GM18870 (cell line): Measurements from ENCODE around the gene CDC42EP3.
A peak's percentile ranks its signal among the peaks of the same experiment; 100 is the strongest.

Experiments used
- ATAC-seq: cut with Tn5 transposase; IDR thresholded peaks from one replicate; pipeline ENCODE4 v1.9.1; 2021; ENCODE audit warnings: moderate library complexity; ENCODE audit not compliant: unreplicated experiment

CDC42EP3 gene

DNA sequence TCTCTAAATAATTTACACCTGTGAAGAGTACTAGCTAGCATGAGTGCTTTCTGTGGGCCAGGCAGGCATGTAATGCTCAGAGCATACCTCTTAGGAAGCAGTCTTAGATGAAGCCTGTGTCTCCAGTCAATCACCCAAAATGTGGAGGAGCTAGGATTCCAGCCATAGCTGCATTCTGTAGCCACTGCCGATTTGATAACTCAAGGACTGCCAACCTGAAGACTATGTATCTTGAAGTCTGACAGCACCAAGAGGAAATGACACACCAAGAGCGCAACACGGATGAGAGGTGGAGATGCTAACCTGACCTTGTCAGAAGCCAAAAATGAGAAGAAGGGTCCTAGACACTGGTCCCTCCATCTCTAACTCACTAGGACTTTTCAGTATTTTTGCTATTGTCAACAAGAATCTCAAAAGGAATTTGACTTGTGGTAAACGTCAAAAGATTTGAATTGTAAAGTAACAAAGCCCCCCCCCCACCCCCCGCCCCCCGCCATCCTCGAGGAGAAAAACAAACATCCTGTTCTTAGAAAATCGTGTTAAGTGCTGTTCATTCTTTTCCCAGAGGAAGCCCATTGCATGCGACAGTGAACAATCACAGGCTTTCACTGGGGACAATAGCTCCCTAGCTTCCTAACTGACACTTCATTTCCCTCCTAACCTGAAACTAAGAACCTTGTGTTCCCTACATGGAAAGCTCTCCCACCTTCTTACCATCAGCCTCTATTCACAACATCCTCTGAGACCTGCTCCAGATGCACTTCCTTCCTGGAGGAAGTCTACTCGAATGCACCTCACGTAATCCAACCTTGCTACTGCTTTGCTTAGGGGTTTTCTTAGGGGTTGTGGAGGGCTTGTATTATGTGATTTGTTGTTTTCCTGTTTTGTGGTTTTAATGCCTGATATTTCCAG is 14.7 kb downstream of the CDC42EP3 start:
- no peak for ATAC-seq

- peak; percentile 82 for ATAC-seq
These were observed 16.3 kb downstream of the CDC42EP3 start for GRCh38 chr2:37654932-37655841.

DNA sequence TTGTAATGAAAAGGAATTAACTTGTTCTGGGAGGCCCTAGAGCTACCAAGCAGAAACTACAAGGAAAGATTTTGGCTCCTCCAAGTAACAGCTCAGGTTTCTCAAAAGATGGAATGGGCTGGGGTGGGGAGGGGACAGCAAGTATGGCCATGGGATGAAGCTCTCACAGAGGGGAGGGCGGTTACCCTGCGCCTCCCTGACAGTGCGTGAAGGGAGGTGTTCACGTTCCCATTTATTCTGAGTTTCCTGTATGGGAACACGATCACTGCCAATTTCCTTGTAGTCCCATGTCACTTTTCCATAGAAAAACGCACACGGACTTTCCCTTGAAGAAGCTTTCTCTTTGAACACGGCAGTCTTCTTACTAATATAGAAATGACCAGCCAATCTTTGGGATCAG is 17.0 kb downstream of the CDC42EP3 start:
- no peak for ATAC-seq

- peak; percentile 35 for ATAC-seq
These were observed 17.6 kb downstream of the CDC42EP3 start for GRCh38 chr2:37653805-37654378.

- ATAC-seq = no peak
These were observed 18.3 kb downstream of the CDC42EP3 start for GRCh38 chr2:37653093-37653492.

GRCh38 chr2:37652199-37652640 is 19.2 kb downstream of the CDC42EP3 start:
- no peak for ATAC-seq

GRCh38 chr2:37650548-37651093 is 20.8 kb downstream of the CDC42EP3 start:
- ATAC-seq = no peak

DNA sequence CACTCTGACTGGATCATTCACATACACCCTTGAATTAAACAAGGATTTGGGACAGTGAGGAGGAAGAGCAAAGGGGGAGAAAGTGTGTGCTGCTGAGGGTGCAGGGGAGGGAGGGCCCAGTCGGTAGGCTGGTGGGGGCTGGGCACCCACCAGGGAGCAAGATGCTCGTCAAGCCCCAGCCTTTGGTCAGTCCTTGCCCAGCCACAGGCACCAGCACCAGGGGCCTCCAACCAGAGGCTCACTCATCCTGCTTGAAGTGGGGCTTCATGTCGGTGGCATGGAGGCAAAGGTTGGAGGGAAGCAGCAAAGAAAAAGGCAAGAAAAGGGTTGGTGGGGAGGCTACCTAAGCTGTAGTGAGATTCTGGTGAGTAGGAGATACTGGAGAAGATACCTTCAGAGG is 21.9 kb downstream of the CDC42EP3 start:
- ATAC-seq = no peak

GRCh38 chr2:37648331-37649011 is 23.0 kb downstream of the CDC42EP3 start:
- no peak for ATAC-seq

- no peak for ATAC-seq
These were observed 23.5 kb downstream of the CDC42EP3 start for GRCh38 chr2:37647971-37648330.

- no peak for ATAC-seq
These were observed 25.6 kb downstream of the CDC42EP3 start for GRCh38 chr2:37645836-37646235.

DNA sequence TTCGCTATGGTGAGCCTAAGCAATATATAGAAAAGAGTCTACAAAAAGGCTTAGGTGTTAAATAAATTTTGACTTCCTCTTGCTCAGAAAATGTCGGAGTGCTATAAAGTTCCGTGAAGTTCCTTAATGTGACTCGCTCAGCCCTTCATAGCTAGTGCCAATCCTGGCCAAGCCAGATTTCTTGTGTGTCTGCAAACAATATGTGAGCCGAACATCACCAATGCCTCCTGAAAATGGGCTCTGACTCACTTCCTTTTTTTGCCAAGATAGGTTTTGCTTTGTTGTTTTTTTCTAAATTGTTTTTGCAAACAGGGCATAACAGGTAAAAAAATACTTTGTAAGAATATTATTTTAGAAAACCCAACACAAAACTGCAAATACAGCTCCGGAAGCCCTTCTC is 26.1 kb downstream of the CDC42EP3 start:
- ATAC-seq = no peak

GRCh38 chr2:37644191-37644590 is 27.3 kb downstream of the CDC42EP3 start:
- ATAC-seq = no peak

DNA sequence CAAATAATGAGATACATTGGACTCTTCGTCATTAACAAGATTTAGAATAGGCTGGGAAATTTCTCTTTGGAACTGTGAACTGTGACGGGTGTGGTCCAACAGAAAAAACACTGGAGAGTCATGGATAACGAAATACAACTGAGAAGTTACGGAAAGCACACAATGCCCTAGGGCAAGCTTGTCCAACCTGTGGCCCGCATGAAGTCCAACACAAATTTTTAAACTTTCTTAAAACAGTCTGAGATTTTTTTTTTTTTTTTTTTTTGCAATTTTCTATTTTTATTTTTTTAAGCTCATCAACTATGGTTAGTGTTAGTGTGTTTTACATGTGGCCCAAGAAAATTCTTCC is 27.7 kb downstream of the CDC42EP3 start:
- no peak for ATAC-seq

DNA sequence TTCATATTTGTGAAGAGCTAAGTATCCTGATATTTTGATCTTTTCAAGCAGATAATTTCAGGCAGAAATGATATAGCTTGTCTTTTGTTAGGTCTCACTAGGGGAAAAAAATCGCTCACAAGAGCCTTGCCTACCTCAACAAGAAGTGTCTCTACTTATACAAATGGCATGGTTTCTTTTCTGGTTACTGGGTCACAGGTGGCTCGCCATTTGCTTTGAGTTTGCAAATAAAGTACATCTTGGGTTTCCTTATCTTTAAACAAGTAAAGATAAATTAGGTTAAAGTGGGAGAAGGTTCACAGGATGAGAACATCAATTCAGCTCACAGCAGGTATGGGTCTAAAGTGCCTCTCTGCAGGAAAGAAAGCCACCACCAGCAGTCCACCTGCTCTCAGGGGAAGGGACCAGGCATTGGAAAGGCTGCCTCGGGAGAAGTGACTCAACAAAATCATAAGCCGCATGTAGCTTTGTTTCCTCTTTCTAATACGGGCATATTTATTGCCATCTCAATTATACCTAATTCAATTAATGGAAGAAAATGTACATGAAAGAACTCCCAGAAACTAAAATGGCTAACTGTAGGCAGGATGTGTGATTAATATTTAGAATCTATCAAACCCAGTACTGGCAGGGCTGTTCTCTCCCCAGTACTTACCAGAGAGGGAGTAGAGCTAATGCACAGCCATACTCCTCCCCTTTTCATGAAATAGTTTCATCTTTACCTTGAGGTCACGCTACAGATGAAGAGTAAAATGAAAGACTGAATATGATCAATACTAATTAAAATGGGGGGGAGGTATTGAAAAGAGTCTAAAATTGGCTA is 28.3 kb downstream of the CDC42EP3 start:
- no peak for ATAC-seq

GRCh38 chr2:37641582-37642171 is 29.8 kb downstream of the CDC42EP3 start:
- no peak for ATAC-seq

GRCh38 chr2:37639631-37640030 is 31.8 kb downstream of the CDC42EP3 start:
- no peak for ATAC-seq

DNA sequence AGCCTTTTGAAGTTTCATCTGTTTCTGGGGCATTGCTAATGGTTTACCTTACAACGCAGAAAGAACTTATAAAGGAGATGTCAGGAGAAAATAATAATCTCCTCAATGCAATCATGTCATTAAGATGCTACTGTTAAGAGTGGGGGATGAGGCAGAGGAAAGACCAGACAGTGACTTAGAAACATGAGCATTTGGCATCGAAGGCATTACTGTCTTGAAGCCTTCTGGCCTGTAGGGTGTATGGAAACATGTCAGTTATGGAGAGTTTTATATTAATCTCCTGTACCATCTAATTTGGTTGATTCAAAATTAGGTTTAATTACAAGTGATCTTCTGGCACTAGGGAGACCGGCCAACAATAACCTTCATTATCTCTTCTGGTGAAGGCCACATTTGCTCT is 32.5 kb downstream of the CDC42EP3 start:
- ATAC-seq = no peak

DNA sequence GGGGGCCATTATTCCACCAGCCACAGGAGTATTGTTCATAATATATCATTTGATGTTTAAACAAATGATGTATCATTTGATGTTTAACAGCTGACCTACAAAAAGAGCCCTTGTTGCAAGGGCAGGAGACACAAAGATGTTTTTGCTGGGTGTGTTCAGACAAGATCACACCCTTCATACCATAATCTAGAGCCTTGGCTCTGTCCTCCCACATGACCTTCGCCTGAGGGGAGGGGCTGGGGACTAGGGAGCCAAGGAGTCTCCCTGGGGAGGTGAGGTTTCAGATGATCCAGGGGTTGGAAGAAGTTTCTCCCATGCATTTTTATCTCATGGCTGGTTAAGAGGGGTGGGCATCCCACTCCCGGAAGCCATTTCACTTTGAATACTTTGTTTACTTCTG is 33.5 kb downstream of the CDC42EP3 start:
- ATAC-seq = no peak
